Measurements from ENCODE around the gene AKT3. TPM values are rescaled to one million over a fixed set of nuclear protein-coding genes. Genes with fewer than 3 reads are reported as not detected.
"Not testable (repeated sequence)": the region's sequence is repeated elsewhere in the genome, so short reads cannot be mapped to it uniquely, and the experiment has no call there.

Gene AKT3
- polyA plus RNA-seq, 1 donor = 17.5 TPM

DNA sequence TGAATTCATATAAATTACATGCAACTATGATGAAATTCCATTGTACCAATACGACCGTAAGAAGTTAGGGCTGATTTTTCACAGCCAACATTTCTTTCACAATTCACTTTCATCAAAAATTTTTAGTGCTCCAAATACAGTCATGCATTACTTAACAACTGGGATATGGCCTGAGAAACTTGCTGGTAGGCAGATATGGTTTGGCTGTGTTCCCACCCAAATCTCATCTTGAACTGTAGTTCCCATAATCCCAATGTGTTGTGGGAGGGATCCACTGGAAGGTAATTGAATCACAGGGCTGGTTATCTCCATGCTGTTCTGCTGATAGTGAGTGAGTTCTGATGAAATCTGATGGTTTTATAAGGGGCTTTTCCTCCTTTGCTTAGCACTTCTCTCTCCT is 244.4 kb downstream of the AKT3 start:
- no peak for DNase-seq (ENCODE audit: low read depth)

DNA sequence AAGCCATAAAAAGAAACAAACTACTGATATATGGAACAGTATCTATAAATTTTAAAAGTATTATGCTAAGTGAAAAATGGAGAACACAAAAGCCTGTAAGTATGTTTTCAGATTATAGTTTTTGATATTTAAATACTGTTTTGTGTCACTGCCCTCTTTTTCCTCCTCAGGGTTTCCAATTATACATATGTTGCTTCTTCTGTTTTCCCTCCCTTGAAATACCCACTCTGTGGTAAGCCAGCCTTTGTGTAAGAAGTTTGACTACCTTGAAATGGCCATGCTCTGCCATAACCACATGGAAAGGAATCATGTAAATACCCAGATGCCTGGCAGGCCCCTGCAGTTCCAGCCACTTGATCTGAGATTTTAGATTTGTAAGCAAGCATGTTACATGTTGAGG is 248.3 kb downstream of the AKT3 start:
- no peak for DNase-seq (ENCODE audit: low read depth)

DNA sequence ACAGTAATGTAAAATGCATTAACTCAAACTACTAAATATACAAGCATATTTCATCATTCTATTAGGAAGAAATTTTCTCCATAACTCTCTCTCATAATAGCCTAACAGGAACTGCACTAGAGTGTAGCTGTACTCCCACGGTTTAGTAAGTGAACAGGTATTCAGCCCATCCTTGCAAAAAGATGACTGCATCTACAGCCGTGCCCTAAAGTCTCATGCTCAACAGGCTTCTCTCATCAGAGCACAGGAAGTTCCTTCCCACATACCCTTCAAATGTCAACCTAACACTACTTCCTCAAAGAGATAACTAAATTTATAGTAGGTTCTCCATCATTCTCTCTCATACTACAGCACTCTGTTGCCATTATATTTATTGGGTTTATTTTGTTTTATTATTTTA is 251.6 kb downstream of the AKT3 start:
- DNase-seq (ENCODE audit: low read depth) = no peak

DNA sequence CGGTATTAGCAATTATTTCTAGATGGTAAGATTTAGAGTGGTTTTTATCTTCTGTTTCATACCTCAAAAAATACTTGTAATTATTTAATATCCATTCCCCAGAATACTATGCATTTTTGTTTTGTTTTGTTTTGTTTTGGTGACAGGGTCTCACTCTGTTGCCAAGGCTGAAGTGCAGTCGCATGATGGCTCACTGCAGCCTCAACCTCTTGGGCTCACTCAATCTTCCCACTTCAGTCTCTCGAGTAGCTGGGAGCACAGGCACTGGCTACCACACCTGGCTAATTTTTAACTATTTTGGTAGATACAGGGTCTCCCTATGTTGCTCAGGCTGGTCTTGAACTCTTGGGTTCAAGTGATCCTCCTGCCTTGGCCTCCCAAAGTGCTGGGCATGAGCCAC is 252.7 kb downstream of the AKT3 start:
- DNase-seq (ENCODE audit: low read depth) = no peak

DNA sequence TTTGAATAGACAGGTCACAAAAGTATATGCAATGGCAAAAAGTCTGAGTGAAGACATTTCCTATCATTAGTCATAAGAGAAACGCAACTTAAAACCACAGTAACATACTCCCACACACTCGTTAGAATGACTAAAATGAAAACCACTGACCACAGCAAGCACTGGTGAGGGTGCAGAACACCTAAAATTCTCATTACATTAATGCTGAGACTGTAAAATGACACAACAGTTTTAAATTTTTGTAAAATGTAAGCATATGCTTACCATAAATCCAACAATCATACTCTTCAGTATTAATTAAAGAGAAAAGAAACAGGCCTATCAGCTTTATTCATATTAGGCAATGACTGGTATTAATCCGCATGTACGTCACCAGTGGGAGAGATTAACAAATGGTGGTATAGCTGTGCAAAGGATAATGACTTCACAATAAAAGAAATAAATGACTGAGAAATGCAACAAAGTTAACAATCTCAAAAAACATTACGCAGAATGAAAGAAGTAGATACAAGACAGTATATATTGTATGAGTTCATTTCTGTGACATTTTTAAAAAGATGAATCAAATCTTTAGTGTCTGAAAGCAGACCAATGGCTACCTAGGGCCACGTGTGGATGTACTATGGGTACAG is 253.5 kb downstream of the AKT3 start:
- no peak for DNase-seq (ENCODE audit: low read depth)

DNA sequence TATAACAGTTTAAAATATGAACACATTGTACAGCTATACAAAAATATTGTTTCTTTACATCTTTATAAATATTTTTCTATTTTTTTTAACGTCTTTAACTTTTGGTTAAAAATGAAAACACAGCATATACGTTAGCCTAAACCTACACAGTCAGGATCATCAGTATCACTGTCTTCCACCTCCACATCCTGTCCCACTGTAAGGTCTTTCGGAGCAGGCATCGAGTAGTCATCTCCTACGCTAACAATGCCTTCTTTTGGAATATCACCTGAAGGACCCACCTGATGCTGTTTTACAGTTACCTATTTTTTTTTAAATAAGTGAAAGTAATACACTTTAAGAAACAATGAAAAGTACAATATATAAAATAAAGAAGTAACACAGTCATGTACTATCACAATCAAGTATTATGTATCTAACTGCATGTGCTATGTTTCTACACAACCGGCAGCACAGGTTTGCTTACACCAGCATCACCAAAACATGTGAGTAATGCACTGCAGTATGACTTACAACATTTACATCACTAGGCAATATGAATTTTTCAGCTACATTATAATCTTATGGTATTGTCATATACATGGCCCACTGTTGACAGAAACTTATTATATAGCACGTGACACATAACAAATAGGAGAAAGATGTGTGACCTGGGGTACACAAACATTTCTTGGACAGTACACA is 254.4 kb downstream of the AKT3 start:
- no peak for DNase-seq (ENCODE audit: low read depth)

DNA sequence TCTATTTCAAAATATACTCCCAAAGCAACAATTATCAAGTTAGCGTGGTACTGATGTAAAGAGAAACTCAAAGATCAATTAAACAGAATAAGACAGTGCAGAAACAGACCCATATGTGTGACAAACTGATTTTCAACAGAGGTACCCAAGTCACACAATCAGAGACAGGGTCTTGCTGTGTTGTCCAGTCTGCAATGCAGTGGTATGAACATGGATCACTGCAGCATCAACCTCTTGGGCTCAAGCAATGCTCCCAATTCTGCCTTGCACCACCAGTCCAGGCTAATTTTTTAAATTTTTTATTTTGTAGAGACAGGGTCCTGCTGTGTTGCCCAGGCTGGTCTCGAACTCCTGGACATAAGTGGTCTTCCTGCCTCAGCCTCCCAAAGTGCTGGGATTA is 255.6 kb downstream of the AKT3 start:
- DNase-seq (ENCODE audit: low read depth) = no peak

DNA sequence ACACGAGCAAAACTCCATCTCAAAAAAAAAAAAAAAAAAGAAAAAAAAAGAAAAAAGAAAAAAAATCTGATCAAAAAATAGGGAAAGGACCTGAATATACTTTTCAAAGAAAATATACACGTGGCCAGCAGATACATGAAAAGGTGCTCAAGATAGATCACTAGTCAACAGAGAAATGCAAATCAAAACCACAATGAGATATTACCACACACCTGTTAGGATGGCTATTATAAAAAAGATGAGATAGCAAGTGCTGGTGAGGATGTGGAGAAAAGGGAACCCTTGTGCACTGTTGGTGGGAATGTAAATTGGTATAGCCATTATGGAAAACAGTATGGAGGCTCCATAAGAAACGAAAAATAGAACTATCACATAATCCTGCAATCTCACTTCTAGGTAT is 260.8 kb downstream of the AKT3 start:
- not testable (repeated sequence) for DNase-seq (ENCODE audit: low read depth)

DNA sequence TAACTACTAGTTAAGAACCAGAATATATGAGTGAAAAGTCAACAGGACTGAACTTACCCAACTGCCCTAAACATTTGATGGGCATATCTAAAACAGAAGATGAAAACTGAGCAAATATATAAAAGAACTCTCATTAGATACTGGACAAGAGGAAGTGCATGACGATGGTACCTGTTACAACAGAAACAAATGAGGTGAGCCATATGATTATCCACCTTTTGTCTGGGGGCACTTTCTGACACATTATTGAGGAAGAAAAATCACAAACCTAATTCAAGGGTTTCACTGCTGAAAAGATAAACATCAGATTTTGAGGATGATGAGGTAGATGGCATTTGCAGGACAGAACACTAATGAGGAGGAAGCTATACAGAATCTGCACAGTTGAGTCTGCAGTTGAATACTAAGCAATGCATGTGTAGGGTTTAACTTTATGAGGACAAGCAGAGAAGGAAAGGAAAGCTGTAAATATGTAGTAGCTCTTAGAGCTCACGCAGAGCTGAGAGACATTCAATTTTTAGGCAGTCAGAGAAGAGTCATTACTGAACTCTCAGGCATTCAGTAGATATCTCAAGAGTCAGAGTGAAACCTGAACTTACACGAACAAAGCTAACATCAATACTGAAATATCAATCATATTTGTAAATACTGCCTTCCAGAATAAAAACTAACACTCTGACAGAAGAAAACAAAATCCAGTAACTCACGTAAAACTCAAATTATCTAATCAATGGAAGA is 262.1 kb downstream of the AKT3 start:
- DNase-seq (ENCODE audit: low read depth) = no peak

DNA sequence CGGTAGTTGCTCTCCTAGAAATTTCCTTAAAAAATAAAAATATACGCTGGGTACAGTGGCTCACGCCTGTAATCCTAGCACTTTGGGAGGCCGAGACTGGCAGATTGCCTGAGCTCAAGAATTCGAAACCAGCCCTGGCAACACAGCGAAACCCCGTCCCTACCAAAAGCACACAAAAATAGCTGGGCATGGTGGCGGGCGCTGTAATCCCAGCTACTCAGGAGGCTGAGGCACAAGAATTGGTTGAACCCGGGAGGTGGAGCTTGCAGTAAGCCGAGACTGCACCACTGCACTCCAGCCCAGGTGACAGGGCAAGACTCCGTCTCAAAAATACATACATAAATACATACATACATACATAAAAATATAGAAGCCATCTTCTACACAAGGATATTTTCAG is 262.8 kb downstream of the AKT3 start:
- no peak for DNase-seq (ENCODE audit: low read depth)

DNA sequence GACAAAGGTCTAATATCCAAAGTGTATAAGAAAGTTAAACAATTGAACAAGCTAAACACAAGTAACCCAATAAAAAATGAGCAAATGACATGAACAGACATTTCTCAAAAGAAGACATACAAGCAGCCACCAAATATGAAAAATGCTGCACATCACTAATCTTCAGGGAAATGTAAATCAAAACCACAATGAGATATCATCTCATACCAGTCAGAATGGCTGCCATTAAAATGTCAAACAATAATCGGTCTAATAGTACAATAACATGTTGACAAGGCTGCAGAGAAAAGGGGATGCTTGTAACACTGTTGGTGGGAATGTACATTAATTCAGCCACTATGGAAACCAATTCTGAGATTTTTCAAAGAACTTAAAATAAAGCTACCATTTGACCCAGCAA is 264.1 kb downstream of the AKT3 start:
- DNase-seq (ENCODE audit: low read depth) = no peak

DNA sequence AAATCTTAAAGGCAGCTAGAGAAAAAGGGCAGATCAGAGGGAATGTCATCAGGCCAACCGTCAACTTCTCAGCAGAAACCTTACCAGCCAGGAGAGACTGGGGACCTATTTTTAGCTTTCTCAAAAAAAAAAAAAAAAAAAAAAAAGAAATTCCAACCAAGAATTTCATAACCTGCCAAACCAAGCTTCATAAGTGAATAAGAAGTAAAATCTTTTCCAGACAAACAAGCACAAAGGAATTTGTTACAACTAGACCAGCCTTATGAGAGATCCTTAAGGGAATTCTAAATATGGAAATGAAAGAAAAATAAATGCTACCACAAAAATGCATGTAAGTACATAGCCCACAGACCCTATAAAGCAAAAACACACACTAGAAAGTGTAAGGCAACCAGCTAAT is 267.7 kb downstream of the AKT3 start:
- no peak for DNase-seq (ENCODE audit: low read depth)

DNA sequence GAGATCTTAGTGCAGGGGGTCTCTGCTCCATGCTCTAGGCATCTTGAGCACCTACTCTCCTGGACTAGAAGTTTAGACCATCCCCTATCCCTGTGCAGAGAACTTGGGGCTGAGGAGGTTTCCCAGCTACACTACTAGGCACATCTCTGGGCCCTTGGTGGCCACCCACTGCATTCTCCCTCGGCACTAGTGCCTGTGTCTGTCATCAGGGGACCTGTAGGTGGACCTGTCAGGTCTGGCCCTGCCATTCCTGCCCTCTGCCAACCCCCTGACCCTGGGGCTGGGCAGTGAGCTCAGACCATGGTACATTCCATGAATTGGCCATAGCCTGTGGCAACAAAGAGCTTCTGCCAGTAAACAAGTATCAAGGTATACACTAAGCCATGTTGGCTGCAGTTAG is 269.1 kb downstream of the AKT3 start:
- DNase-seq (ENCODE audit: low read depth) = no peak

DNA sequence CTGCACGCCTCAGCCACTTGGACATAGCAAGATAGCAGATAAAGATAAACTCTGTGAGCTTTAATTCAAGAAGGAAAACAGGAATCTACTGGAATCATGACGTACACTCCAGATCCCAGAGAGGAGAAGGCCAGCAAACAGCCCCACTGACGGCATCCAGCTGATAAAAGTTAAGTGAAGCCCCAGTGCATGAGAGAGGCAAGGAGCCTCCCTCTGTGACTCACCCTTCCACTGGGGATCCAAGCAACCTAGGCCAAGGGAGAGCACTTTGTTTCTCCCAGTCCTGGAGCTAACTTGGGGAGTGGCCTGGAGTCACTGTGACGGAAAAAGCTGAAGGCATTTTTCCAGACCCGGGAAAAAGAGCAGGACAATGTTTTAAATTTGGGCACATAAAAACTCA is 270.0 kb downstream of the AKT3 start:
- no peak for DNase-seq (ENCODE audit: low read depth)

DNA sequence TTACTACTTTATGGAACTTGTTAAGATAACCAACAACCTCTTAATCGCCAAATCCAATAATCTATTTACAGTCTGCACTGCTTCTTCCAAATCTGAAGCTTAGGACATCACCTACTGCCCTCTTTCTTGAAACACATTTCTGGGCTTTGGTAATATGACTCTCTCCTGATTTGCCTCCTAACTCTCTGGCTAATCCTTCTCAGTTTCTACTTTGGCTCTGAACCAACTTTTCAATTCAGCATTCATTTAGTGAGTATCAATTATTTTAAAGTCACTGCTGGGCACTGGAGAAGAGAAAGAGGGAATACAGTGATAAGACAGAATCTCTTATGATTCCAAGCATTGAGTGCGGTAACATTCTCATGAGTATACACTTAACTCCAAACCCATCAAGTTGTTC is 275.0 kb downstream of the AKT3 start:
- DNase-seq (ENCODE audit: low read depth) = no peak

DNA sequence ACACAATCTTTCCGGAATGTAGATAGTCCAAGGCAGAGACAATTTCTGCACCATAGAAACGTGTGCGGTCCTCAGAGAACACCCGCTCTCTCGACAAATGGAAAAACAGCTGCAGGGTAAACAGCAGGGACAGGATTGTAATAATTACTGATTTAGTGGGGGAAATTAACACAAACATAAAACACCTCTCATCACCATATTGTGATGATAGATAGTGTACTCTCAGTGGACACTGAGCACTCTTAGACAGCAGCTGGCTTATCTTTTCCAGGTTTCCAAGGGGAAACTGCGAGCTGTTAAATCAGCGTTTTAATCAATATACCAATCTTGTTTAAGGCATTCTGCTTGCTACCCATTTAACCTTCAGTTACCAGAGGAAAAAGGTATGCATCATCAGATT is 277.1 kb downstream of the AKT3 start:
- no peak for DNase-seq (ENCODE audit: low read depth)

DNA sequence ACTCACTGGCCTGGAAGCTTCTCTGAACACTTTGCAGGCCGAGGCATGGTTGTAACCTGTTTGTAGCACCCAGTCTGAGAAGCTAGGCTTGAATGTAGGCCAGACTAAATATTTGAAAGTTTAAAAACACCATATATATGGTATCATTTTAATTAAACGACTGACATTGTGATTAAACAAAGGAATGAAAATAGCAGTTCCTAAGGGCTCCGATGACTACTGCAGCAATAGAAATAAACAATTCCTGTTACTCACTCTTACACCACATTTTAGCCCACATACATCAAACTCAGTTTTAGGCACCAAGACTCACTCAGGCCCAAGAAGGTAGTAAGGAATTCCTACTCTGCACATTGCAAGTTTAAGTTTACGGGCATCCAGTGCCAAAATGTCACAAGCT is 281.2 kb downstream of the AKT3 start:
- DNase-seq (ENCODE audit: low read depth) = no peak

DNA sequence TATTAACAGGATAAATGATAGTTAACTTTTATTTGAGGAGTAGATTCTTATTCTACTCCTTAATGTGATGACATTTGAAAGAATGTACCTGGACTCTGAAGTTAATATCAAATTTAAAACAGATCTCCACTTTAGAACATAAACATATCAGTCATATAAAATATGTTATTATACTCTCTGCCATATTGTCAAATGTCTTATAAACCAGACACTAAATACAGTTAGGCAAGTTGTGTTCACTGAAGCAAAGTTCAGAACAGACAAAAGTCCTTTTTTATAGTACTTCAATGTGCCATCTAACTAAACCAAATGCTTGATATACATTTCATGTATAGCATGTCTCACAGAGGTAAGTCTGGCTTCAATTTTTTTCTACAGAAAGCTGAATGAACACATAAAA is 285.2 kb downstream of the AKT3 start:
- no peak for DNase-seq (ENCODE audit: low read depth)

DNA sequence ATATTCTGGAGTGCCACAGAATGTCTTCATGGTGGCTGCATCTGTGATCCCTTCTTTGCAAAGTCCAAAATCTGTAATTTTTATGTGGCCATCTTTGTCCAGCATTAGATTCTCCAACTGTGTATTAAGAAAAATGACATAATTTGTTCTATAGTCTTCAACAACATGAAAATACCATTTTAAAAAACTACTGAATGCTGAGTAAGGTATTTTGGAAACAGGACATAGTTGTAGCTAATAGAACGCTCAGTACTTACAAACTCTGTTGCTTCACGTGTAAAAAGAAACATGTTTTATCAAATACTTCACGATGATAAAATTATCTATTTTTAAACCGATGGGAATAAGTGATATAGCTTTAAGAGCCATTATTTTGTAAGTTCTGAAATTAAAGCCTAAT is 286.3 kb downstream of the AKT3 start:
- no peak for DNase-seq (ENCODE audit: low read depth)

DNA sequence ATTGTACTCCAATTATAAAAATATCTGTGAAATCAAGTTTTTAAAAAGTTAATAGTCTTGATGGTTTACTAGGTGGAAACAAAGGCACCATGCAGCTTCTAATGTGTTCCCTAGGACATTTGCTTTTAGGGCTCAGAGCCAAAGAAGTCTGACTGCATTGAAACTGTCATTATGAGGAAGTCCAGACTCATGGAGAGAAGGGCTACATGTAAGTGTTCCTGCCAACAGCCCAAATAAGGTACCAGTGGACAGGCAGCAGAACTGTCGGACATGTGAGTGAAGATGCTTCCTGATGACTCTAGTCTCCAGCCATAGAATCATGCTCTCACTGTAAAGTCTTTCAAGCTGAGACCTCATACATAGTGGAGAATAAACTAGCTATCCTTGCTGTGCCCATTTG is 287.6 kb downstream of the AKT3 start:
- DNase-seq (ENCODE audit: low read depth) = no peak

DNA sequence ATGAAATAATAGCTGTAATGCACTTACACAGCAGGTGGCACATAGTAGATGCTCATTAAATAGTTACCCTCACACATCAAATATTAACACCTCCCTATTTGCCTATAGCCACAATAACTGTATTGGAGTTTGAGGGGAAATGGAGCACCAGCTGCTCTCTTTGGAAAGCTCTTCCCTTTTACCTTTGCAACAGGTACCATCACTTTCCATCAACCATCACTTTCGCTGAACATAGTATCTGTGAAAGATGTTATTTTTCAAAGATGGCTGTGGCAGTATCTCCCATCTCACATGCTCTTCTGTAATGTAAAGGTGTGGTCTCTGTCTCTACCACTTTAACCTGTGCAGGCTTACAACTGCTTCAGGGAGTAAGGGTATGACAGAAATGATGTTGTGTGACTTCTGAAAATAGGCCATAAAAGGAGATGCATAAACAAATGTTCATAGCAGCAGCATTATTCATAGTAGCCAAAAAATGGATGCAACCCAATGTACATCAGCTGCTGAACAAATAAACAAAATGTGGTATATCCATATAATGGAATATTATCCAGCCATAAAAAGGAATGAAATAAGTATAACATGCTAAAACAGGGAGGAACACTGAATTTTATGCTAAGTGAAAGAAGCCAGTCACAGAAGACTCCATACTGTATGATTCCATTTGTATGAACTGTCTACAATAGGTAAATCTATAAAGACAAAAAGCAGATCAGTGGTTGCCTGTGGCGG is 288.3 kb downstream of the AKT3 start:
- DNase-seq (ENCODE audit: low read depth) = no peak

DNA sequence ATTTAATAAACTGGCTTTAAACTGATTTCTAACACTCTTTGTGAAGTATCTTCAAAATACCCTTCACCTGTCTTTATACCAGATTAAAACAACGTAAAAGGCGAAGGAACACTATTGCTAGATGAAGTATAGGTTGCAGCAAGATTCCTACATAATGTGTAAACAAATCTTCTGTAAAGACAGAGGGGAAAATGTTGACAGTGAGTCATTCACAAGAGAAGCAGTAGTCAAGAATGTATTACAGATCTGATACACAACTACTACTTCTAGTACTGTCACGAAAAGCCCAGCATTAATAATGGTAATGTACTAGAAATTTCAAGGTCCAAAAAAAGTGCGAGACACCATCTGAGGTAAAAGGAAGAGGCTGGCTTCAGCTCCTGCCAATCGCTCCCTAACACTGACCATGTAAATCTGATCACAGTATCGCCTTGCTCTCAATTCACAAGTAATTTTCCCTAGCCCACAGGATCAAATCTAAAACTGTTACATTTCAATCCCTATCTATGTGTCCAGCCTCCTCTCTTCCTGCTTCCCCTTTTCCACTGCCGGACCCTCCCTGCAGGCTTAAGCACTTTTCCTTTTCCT is 290.4 kb downstream of the AKT3 start:
- DNase-seq (ENCODE audit: low read depth) = no peak
